Measurements from ENCODE around the gene RAB32. TPM values are rescaled to one million over a fixed set of nuclear protein-coding genes. Genes with fewer than 3 reads are reported as not detected.

RAB32 gene
- total RNA-seq, 1 experiment from 2014 or later = 4.7 TPM

GRCh38 chr6:146551545-146551944 is 7.9 kb downstream of the RAB32 start:
- no peak overlapping the region for H3K23ac ChIP-seq (ENCODE audit: insufficient read length, low read depth, low read length)
- no peak overlapping the region for H3K4me3 Mint-ChIP-seq

More at GRCh38 chr6:146551545-146551944, 7.9 kb downstream of the RAB32 start:
- no peak overlapping the region for H3K4ac ChIP-seq (ENCODE audit: low read depth, low read length)
- no peak overlapping the region for H4K91ac ChIP-seq (ENCODE audit: insufficient read length, low read depth, low read length)
- no peaks in the 10 kb centered on the region for H3K4me1 ChIP-seq (ENCODE audit: insufficient read depth, low read length)
- H2AFZ ChIP-seq (ENCODE audit: low read length) = no peak overlapping the region
- H3K23me2 ChIP-seq (ENCODE audit: insufficient read length, low read depth, low read length, poor library complexity, severe bottlenecking) = no peaks in the 10 kb centered on the region
- H3K9me3 ChIP-seq (ENCODE audit: control insufficient read depth, low read depth, low read length) = no peaks in the 10 kb centered on the region
- Mint-ChIP-seq H3K27me3 (ENCODE audit: low read depth) (no peaks in the 10 kb centered on the region), H3K36me3 (ENCODE audit: insufficient read depth in 1 of 3, low read depth in 3 of 3) (peaks cover 0 to 21% (median 12%) of the 10 kb centered on the region in 3 experiments; a peak in 5 of 7 replicates), H3K9me3 (no peaks in the 10 kb centered on the region), H3K27ac (no peak overlapping the region), H3K4me1 (no peaks in the 10 kb centered on the region)
- H2AK5ac ChIP-seq (ENCODE audit: insufficient read length, low read length) = no peak overlapping the region
- no peak for TF ChIP-seq CTCF (conservative IDR thresholded peaks at IDR 0.05)
- H3K27ac ChIP-seq (ENCODE audit: insufficient read length, low read depth, low read length) = no peak overlapping the region
- no peaks in the 10 kb centered on the region for H3K79me1 ChIP-seq (ENCODE audit: insufficient read depth, low read depth, low read length, poor library complexity, severe bottlenecking)
- no peak overlapping the region for H2BK120ac ChIP-seq (ENCODE audit: low read depth, low read length, poor library complexity, severe bottlenecking)
- no peak for DNase-seq
- no peak overlapping the region for H4K5ac ChIP-seq (ENCODE audit: insufficient read length, low read depth, low read length)
- H3T11ph ChIP-seq (ENCODE audit: low read length) = no peak overlapping the region
- no peaks in the 10 kb centered on the region; the same call in 1 of the 2 replicates for H3K79me2 ChIP-seq (ENCODE audit: insufficient read depth, low read length)
- no peak overlapping the region for H4K8ac ChIP-seq (replicated peaks; ENCODE audit: insufficient read length, low read depth, low read length)
- H3K56ac ChIP-seq (ENCODE audit: insufficient read length, low read depth, low read length) = no peak overlapping the region
- no CpG with 5 or more reads among the region's 7 CpGs for WGBS (ENCODE audit: extremely low coverage, insufficient read length, low lambda C conversion rate)
- H3K9ac ChIP-seq (ENCODE audit: extremely low read depth, insufficient read length, low read length) = no peak overlapping the region
- H4K20me1 ChIP-seq (ENCODE audit: control insufficient read depth, insufficient read depth, insufficient read length) = no peaks in the 10 kb centered on the region
- no peak overlapping the region for H2BK12ac ChIP-seq (ENCODE audit: insufficient read length, low read depth, low read length)
- H3K18ac ChIP-seq (ENCODE audit: insufficient read length, low read depth, low read length) = no peak overlapping the region
- no peak overlapping the region for H2BK20ac ChIP-seq (ENCODE audit: low read depth, low read length, poor library complexity, severe bottlenecking)
- no peak overlapping the region for H3K4me2 ChIP-seq (ENCODE audit: insufficient read depth, insufficient read length, low read length)
- H3K27me3 ChIP-seq (ENCODE audit: insufficient read depth, low read length) = no peaks in the 10 kb centered on the region
- H2BK5ac ChIP-seq (ENCODE audit: insufficient read length, low read length) = no peak overlapping the region
- no peak overlapping the region for H2BK15ac ChIP-seq (ENCODE audit: low read depth, low read length)
- H3K14ac ChIP-seq (ENCODE audit: insufficient read depth, low read length) = no peak overlapping the region
